Measurements from ENCODE around the gene MRPL37. TPM values are rescaled to one million over a fixed set of nuclear protein-coding genes. Genes with fewer than 3 reads are reported as not detected.

The MRPL37 gene
- total and polyA plus RNA-seq, 2 donors (not counting 3 experiments of a cell fraction or from before 2014, with no cell fraction given): 45.0 to 109 TPM

GRCh38 chr1:54266908-54267307, 66.9 kb downstream of the MRPL37 start:
- no TSS peak for BruUV-seq (replicated peaks)
- Histone ChIP-seq H3K4me1 (ENCODE audit: control insufficient read depth, extremely low read depth, insufficient read depth, low read length) (peaks cover 7% of the 10 kb centered on the region), H3K4me3 (replicated peaks in 1 of 3; ENCODE audit: insufficient read depth in 1 of 3, low read depth in 1 of 3, low read length in 3 of 3) (no peak overlapping the region), H3K4me2 (ENCODE audit: insufficient read depth, low read length) (no peak overlapping the region), H3K9ac (replicated peaks; ENCODE audit: extremely low read depth, insufficient read depth, low read length) (no peak overlapping the region), H3K36me3 (ENCODE audit: control insufficient read depth in 2 of 2, extremely low read depth in 1 of 2, insufficient read depth in 2 of 2, low read length in 2 of 2) (no peaks in the 10 kb centered on the region), H3K9me1 (replicated peaks; ENCODE audit: control insufficient read depth, extremely low read depth, insufficient read depth, low read length) (peaks cover 2% of the 10 kb centered on the region), H3K9me3 (replicated peaks; ENCODE audit: control insufficient read depth, insufficient read depth, low read length) (no peaks in the 10 kb centered on the region), H3K79me2 (ENCODE audit: control insufficient read depth, insufficient read depth, low read length) (no peaks in the 10 kb centered on the region), H3K27ac (ENCODE audit: insufficient read depth, low read depth, low read length) (no peak overlapping the region), H4K20me1 (replicated peaks; ENCODE audit: control insufficient read depth, extremely low read depth, insufficient read depth, low read length) (no peaks in the 10 kb centered on the region), H3K27me3 (ENCODE audit: control insufficient read depth in 2 of 2, insufficient read depth in 2 of 2, low read length in 2 of 2) (no peaks in the 10 kb centered on the region), H2AFZ (ENCODE audit: low read depth, low read length) (no peak overlapping the region)
- intact Hi-C loops (cut with micrococcal nuclease) (no loop called here), dilution Hi-C loops (cut with MboI; ENCODE audit: extremely low pct_ligation_motif_present, low sequenced_read_pairs) (no loop called here)
- FAIRE-seq (no peak), DNase-seq (ENCODE audit: low read depth, low spot score) (no peak)
- ChIA-PET POLR2A (no interaction called here), CTCF (interaction anchor here (2.4 kb wide), 1 partner anchor 8 kb away, joined by 6 read pairs; no protein-coding TSS in a partner anchor)
- TF ChIP-seq MYC (IDR thresholded peaks at IDR 0.05; ENCODE audit: low read depth, low read length): no peak
- TF ChIP-seq, protein P1, sequence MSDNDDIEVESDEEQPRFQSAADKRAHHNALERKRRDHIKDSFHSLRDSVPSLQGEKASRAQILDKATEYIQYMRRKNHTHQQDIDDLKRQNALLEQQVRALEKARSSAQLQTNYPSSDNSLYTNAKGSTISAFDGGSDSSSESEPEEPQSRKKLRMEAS (IDR thresholded peaks at IDR 0.05; ENCODE audit: insufficient read depth, insufficient read length): no peak
- TF ChIP-seq FOS (IDR thresholded peaks at IDR 0.05; ENCODE audit: borderline replicate concordance, insufficient read depth, low read length): no peak
- TF ChIP-seq JUN (IDR thresholded peaks at IDR 0.05; ENCODE audit: borderline replicate concordance, insufficient read depth, insufficient read length, low read depth): no peak

Other genes starting within 250 kb of the MRPL37 start
- not detected in 2 replicates for gene LDLRAD1, start 182.0 kb upstream of the MRPL37 start, total RNA-seq
- gene LDLRAD1, start 182.0 kb upstream of the MRPL37 start, polyA plus RNA-seq: not detected in 2 replicates
- gene TMEM59, start 147.0 kb upstream of the MRPL37 start, total RNA-seq: 196 and 198 TPM in 2 replicates
- 189 and 281 TPM in 2 replicates for gene TMEM59, start 147.0 kb upstream of the MRPL37 start, polyA plus RNA-seq
- gene TCEANC2, start 146.6 kb upstream of the MRPL37 start, total RNA-seq: 5.1 and 6.1 TPM in 2 replicates
- 2.8 and 3.2 TPM in 2 replicates for gene TCEANC2, start 146.6 kb upstream of the MRPL37 start, polyA plus RNA-seq
- 0.12 TPM in 1 of 2 replicates, not detected in the other for gene CDCP2, start 47.2 kb upstream of the MRPL37 start, total RNA-seq
- gene CDCP2, start 47.2 kb upstream of the MRPL37 start, polyA plus RNA-seq: 0.10 TPM in 1 of 2 replicates, not detected in the other
- 8.6 and 9.6 TPM in 2 replicates for gene CYB5RL, start 137 bp upstream of the MRPL37 start, total RNA-seq
- 5.8 and 5.9 TPM in 2 replicates for gene CYB5RL, start 137 bp upstream of the MRPL37 start, polyA plus RNA-seq
- gene SSBP3, start 206.2 kb downstream of the MRPL37 start, total RNA-seq: 49.5 and 59.4 TPM in 2 replicates
- 44.9 and 46.1 TPM in 2 replicates for gene SSBP3, start 206.2 kb downstream of the MRPL37 start, polyA plus RNA-seq

All from endothelial cell of umbilical vein (primary cell).